Activated effector memory CD4-positive, alpha-beta T cell treated with anti-CD3 and anti-CD28 coated beads, Interleukin-2, amount 50 U/mL, for 16 hours (primary cell): Measurements from ENCODE around the gene VCY1B.
"Not testable (repeated sequence)": the region's sequence is repeated elsewhere in the genome, so short reads cannot be mapped to it uniquely, and the experiment has no call there.

ENCODE experiments used
- DNase-seq: peaks from one replicate; pipeline ENCODE4 v3.0.0-alpha.2; 2020

VCY1B gene

DNA sequence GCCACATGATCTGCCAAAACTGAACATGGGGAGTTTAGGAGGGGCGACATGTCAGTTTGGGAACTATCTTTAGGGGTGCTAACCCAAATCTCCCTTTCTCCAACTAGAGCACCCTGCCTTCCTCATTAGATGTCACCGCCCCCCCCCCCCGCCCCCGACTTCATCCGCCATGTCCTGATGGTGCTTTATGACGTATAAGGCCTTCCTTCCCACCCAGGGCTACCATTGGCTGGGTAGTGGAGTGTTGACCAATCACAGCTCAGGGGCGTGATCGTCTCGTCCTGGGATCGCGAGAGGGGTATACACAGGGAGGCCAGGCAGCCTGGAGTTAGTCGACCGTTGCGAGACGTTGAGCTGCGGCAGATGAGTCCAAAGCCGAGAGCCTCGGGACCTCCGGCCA is at the start of gene VCY1B:
VCY1B (plus strand) TSS at position 301 of the 400 bp plus-strand sequence; CDS start at position 364, 63 bp downstream.
- not testable (repeated sequence) for DNase-seq

DNA sequence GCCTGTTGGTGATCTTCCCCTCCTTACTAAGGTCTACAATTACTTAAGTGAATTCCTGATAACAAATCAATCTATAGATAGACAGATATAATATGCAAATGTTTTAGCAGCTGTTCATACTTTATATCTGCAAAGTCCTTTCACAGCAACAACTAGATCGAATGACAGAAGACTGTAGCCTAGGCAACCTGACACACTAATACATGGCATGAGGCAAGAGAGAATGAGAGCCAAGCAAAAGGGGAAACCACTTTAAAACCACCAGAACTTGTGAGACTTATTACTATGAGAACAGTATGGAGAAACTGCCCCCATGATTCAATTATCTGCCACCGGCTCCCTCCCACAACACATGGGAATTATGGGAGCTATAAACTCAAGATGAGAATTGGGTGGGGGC is 44.1 kb upstream of the VCY1B start:
- not testable (repeated sequence) for DNase-seq

DNA sequence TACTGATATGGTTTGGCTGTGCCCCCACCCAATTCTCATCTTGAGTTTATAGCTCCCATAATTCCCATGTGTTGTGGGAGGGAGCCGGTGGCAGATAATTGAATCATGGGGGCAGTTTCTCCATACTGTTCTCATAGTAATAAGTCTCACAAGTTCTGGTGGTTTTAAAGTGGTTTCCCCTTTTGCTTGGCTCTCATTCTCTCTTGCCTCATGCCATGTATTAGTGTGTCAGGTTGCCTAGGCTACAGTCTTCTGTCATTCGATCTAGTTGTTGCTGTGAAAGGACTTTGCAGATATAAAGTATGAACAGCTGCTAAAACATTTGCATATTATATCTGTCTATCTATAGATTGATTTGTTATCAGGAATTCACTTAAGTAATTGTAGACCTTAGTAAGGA is 25.6 kb upstream of the VCY1B start:
- DNase-seq, result not testable (repeated sequence)

DNA sequence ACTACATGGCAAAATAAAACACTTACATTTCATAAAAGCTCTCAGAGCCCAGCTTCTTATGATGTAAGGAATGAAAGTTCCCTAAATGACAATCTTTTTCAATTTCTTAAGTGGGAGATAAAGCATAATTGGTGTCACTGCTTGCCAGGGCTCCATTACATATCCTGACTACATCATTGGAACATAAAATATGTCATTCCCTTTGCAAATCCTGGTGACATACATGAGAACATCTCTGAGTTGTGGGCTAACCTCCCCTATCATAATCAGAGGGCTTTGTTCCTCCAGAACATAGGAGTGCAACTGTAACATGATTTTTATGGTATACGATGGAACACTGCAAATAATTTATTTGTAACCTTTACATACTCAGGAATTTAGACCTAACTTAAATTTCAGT is 29.9 kb downstream of the VCY1B start:
- no peak for DNase-seq
